Brain microvascular endothelial cell (primary cell): ENCODE data around the gene MAML1.

Source experiments
- DNase-seq: peaks from one replicate; pipeline ENCODE4 v3.0.0-alpha.2; 2020
- H3K27ac ChIP-seq: fragments of 250-450 bp; sonication (Bioruptor Pico); 2 replicates; pipeline ENCODE4 v1.5.1; 2020; ENCODE audit warnings: mild to moderate bottlenecking, moderate library complexity
- H3K27me3 ChIP-seq: fragments of 250-450 bp; sonication (Bioruptor Pico); replicated peaks from 2 replicates; pipeline ENCODE4 v1.5.1; 2020; ENCODE audit warnings: mild to moderate bottlenecking
- H3K36me3 ChIP-seq: fragments of 250-450 bp; sonication (Bioruptor Pico); replicated peaks from 2 replicates; pipeline ENCODE4 v1.5.1; 2020; ENCODE audit warnings: mild to moderate bottlenecking
- H3K4me3 ChIP-seq: 2 replicates; pipeline ENCODE4 v1.5.1; 2011; ENCODE audit warnings: low read depth, mild to moderate bottlenecking, control low read depth, low read length, moderate library complexity
- CTCF ChIP-seq: IDR thresholded peaks from 2 replicates; pipeline ENCODE4 v1.5.1; 2011; ENCODE audit warnings: low read depth, mild to moderate bottlenecking, moderate library complexity, low read length, control low read depth, inconsistent platforms; ENCODE audit errors: missing control alignments
- in situ Hi-C: cut with HindIII; loops from 2 replicates; pipeline ENCODE4 v1.10.0; 2017; ENCODE audit warnings: low sequenced_read_pairs, low pct_ligation_motif_present

MAML1 gene

GRCh38 chr5:179820127-179820482 lies 87.5 kb downstream of the MAML1 start:
- no peak for DNase-seq
- H3K27ac ChIP-seq = peak overlapping the region; percentile 88
- H3K36me3 ChIP-seq = peaks cover 27% of the 10 kb centered on the region
- no peak for TF ChIP-seq CTCF
- no peaks in the 10 kb centered on the region for H3K27me3 ChIP-seq
- in situ Hi-C loops = no loop called here
- H3K4me3 ChIP-seq = peak overlapping the region; percentile 84

- in situ Hi-C loops = no loop called here
- Histone ChIP-seq H3K27ac (peak within 1 kb of the TSS; percentile 88), H3K36me3 (peaks cover 33% of the 10 kb centered on the region), H3K27me3 (no peaks in the 10 kb centered on the region), H3K4me3 (peak within 1 kb of the TSS; percentile 84)
- DNase-seq = peak; percentile 48
- TF ChIP-seq CTCF = no peak
These were observed 88.1 kb downstream of the MAML1 start, which contains the start of gene SQSTM1 for GRCh38 chr5:179820483-179821297. SQSTM1 (plus strand) TSS chr5:179820905; CDS start chr5:179820937, 32 bp downstream.

- Histone ChIP-seq H3K27me3 (no peaks in the 10 kb centered on the region), H3K36me3 (peaks cover 41% of the 10 kb centered on the region), H3K4me3 (peak overlapping the region; percentile 84), H3K27ac (peak overlapping the region; percentile 88)
- DNase-seq = peak; percentile 92
- TF ChIP-seq CTCF = no peak
- in situ Hi-C loops = no loop called here
These were observed 88.9 kb downstream of the MAML1 start for GRCh38 chr5:179821298-179822058.

- H3K36me3 ChIP-seq = peaks cover 47% of the 10 kb centered on the region
- in situ Hi-C loops = no loop called here
- H3K27ac ChIP-seq = peak overlapping the region; percentile 88
- no peaks in the 10 kb centered on the region for H3K27me3 ChIP-seq
- TF ChIP-seq CTCF = no peak
- H3K4me3 ChIP-seq = peak overlapping the region; percentile 84
- no peak for DNase-seq
These were observed 89.4 kb downstream of the MAML1 start for GRCh38 chr5:179822059-179822432.

GRCh38 chr5:179822444-179822990 lies 89.9 kb downstream of the MAML1 start:
- H3K27ac ChIP-seq = no peak overlapping the region

More at GRCh38 chr5:179822444-179822990, 89.9 kb downstream of the MAML1 start:
- H3K27me3 ChIP-seq = no peaks in the 10 kb centered on the region
- in situ Hi-C loops = no loop called here
- H3K4me3 ChIP-seq = peak overlapping the region; percentile 84
- peaks cover 52% of the 10 kb centered on the region for H3K36me3 ChIP-seq
- TF ChIP-seq CTCF = no peak
- DNase-seq = no peak
